ENCODE data around the gene MUC20.
"Not testable (repeated sequence)": the region's sequence is repeated elsewhere in the genome, so short reads cannot be mapped to it uniquely, and the experiment has no call there.

GRCh38 chr3:195725916-195726740 lies 5.3 kb downstream of the MUC20 start:
- not testable (repeated sequence) for TF ChIP-seq POLR2A, POLR2AphosphoS5 (IDR thresholded peaks at IDR 0.05; ENCODE audit: low read depth, low read length)

Data from GM12892 (cell line).